ENCODE results near the gene RPL10. TPM values are rescaled to one million over a fixed set of nuclear protein-coding genes. Genes with fewer than 3 reads are reported as not detected.

Gene RPL10
- total and polyA plus RNA-seq, 2 of the 13 experiments (the other 11 are each of a cell fraction or from before 2014, with no cell fraction given), result 2,381 to 4,713 TPM

DNA sequence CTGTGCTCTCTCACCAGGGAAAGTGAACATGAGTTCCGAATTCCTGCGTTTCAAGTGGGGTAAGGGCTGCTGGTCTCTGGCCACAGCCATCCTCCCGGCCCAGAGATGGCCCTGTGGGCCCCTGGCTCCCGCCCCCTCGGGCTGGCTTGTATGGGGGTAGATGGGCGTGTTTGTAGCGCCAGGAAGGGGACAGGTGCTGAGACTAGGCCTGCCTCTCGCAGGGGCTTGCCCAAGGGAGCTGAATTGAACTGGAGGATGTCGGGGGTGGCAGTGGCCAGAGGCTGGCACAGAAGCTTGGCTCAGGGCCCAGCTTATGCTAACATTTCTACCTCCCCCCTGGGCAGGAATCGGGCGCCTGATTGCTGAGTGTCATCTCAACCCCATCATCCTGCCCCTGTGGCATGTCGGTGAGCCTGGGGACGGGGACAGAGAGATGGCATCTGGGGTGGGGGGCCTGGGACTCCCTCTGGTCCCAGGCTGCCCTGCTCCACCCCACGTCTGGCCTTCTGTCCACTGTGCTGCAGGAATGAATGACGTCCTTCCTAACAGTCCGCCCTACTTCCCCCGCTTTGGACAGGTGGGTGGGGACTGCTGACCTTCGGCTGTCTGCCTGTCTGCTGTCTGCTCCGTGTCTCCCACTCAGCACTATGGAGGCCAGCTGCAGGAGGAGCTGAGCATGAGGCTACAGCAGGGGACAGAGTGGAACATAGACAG lies 21.7 kb downstream of the RPL10 start:
- ChIA-PET CTCF (ENCODE audit: low intra/inter-chr PET ratio, low total read pairs) (no interaction called here), POLR2A (interaction anchor here (1.8 to 1.9 kb wide), 2 partner anchors 9 to 22 kb away, joined by 4 to 5 read pairs; partner anchors contain the start of genes RPL10 and TAFAZZIN)
- Histone ChIP-seq H3K9me3 (ENCODE audit: low read length) (no peaks in the 10 kb centered on the region), H3K36me3 (replicated peaks in 1 of 2; ENCODE audit: control insufficient read depth in 1 of 2, insufficient read depth in 2 of 2, low read length in 2 of 2) (no peaks in the 10 kb centered on the region), H3K4me2 (ENCODE audit: low read depth, low read length) (no peak overlapping the region), H3K27me3 (ENCODE audit: control insufficient read depth in 1 of 2, insufficient read depth in 2 of 2, low read length in 2 of 2) (no peaks in the 10 kb centered on the region), H4K20me1 (ENCODE audit: insufficient read depth, low read length) (no peaks in the 10 kb centered on the region), H2AFZ (ENCODE audit: low read length) (no peak overlapping the region), H3K4me3 (replicated peaks in 1 of 3; ENCODE audit: insufficient read depth in 1 of 3, low read depth in 2 of 3, low read length in 3 of 3) (no peak overlapping the region), H3K79me2 (ENCODE audit: insufficient read depth, low read length) (no peaks in the 10 kb centered on the region), H3K4me1 (ENCODE audit: insufficient read depth, low read length) (no peaks in the 10 kb centered on the region), H3K9ac (ENCODE audit: insufficient read depth, low read depth, low read length) (no peak overlapping the region), H3K27ac (ENCODE audit: extremely low read length, insufficient read depth, low read length) (no peak overlapping the region)
- ATAC-seq (peak; percentile 51), DNase-seq (ENCODE audit: low spot score) (no peak), FAIRE-seq (no peak)
- in situ Hi-C loops (cut with HindIII; ENCODE audit: extremely low pct_ligation_motif_present, low pct_unique_long_range_greater_than_20kb) (loop anchor here (25.0 kb wide), 1 partner anchor 117 kb away; the partner anchor contains the start of genes G6PD and IKBKG), intact Hi-C loops (cut with micrococcal nuclease; ENCODE audit: unreplicated experiment) (no loop called here)
- no TSS peak for BruUV-seq (replicated peaks)
- TF ChIP-seq ZNF619 (CRISPR knock-in tag; IDR thresholded peaks at IDR 0.05), result no peak
- TF ChIP-seq, protein P1, sequence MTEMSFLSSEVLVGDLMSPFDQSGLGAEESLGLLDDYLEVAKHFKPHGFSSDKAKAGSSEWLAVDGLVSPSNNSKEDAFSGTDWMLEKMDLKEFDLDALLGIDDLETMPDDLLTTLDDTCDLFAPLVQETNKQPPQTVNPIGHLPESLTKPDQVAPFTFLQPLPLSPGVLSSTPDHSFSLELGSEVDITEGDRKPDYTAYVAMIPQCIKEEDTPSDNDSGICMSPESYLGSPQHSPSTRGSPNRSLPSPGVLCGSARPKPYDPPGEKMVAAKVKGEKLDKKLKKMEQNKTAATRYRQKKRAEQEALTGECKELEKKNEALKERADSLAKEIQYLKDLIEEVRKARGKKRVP (CRISPR knock-in tag; IDR thresholded peaks at IDR 0.05), result no peak
- TF ChIP-seq, protein P2, sequence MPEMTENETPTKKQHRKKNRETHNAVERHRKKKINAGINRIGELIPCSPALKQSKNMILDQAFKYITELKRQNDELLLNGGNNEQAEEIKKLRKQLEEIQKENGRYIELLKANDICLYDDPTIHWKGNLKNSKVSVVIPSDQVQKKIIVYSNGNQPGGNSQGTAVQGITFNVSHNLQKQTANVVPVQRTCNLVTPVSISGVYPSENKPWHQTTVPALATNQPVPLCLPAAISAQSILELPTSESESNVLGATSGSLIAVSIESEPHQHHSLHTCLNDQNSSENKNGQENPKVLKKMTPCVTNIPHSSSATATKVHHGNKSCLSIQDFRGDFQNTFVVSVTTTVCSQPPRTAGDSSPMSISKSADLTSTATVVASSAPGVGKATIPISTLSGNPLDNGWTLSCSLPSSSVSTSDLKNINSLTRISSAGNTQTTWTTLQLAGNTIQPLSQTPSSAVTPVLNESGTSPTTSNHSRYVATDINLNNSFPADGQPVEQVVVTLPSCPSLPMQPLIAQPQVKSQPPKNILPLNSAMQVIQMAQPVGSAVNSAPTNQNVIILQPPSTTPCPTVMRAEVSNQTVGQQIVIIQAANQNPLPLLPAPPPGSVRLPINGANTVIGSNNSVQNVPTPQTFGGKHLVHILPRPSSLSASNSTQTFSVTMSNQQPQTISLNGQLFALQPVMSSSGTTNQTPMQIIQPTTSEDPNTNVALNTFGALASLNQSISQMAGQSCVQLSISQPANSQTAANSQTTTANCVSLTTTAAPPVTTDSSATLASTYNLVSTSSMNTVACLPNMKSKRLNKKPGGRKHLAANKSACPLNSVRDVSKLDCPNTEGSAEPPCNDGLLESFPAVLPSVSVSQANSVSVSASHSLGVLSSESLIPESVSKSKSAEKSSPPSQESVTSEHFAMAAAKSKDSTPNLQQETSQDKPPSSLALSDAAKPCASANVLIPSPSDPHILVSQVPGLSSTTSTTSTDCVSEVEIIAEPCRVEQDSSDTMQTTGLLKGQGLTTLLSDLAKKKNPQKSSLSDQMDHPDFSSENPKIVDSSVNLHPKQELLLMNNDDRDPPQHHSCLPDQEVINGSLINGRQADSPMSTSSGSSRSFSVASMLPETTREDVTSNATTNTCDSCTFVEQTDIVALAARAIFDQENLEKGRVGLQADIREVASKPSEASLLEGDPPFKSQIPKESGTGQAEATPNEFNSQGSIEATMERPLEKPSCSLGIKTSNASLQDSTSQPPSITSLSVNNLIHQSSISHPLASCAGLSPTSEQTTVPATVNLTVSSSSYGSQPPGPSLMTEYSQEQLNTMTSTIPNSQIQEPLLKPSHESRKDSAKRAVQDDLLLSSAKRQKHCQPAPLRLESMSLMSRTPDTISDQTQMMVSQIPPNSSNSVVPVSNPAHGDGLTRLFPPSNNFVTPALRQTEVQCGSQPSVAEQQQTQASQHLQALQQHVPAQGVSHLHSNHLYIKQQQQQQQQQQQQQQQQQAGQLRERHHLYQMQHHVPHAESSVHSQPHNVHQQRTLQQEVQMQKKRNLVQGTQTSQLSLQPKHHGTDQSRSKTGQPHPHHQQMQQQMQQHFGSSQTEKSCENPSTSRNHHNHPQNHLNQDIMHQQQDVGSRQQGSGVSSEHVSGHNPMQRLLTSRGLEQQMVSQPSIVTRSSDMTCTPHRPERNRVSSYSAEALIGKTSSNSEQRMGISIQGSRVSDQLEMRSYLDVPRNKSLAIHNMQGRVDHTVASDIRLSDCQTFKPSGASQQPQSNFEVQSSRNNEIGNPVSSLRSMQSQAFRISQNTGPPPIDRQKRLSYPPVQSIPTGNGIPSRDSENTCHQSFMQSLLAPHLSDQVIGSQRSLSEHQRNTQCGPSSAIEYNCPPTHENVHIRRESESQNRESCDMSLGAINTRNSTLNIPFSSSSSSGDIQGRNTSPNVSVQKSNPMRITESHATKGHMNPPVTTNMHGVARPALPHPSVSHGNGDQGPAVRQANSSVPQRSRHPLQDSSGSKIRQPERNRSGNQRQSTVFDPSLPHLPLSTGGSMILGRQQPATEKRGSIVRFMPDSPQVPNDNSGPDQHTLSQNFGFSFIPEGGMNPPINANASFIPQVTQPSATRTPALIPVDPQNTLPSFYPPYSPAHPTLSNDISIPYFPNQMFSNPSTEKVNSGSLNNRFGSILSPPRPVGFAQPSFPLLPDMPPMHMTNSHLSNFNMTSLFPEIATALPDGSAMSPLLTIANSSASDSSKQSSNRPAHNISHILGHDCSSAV (CRISPR knock-in tag; IDR thresholded peaks at IDR 0.05; ENCODE audit: borderline replicate concordance), result no peak
- no peak for TF ChIP-seq ZC3H4 (CRISPR knock-in tag; IDR thresholded peaks at IDR 0.05; ENCODE audit: borderline replicate concordance)
- 100% methylated on average over 7 of the region's 19 CpGs for WGBS (ENCODE audit: low lambda C conversion rate)

Data from HepG2 (cell line).